Measurements from ENCODE around the gene YDJC.

DNA sequence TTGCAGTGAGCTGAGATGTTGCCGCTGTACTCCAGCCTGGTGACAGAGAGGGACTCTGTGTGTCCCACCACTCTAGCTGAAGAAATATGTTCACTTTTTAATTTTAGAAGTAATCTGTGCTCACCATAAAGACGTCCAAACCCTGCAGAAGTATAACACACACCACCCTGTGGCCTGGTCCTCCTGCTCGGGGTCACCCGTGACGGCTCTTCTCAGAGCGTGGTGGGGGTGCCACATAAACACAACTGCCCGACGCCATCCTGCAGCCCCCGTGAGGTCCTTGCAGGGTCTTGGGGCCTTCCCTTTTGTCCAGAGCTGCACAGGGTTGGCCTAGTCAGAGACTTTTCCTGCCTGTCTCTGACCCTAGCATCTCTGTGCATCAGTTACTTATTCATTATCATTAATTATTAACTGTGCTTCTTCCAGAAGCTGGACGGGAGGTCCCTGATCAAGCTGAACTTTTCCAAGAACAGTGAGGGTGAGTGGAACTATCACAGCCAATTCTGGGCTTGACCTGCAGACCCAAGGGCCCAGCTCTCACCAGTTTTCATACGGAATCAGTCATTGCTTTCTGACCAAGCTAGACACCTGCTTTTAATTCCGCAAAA is 44.9 kb upstream of the YDJC start:
- TF ChIP-seq, protein P1, sequence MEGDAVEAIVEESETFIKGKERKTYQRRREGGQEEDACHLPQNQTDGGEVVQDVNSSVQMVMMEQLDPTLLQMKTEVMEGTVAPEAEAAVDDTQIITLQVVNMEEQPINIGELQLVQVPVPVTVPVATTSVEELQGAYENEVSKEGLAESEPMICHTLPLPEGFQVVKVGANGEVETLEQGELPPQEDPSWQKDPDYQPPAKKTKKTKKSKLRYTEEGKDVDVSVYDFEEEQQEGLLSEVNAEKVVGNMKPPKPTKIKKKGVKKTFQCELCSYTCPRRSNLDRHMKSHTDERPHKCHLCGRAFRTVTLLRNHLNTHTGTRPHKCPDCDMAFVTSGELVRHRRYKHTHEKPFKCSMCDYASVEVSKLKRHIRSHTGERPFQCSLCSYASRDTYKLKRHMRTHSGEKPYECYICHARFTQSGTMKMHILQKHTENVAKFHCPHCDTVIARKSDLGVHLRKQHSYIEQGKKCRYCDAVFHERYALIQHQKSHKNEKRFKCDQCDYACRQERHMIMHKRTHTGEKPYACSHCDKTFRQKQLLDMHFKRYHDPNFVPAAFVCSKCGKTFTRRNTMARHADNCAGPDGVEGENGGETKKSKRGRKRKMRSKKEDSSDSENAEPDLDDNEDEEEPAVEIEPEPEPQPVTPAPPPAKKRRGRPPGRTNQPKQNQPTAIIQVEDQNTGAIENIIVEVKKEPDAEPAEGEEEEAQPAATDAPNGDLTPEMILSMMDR (IDR thresholded peaks at IDR 0.05), result no peak
- TF ChIP-seq POLR2A (IDR thresholded peaks at IDR 0.05), result no peak

All from thyroid gland (tissue), 4 donors.